HCT116 (cell line): ENCODE measurements around the gene PNPLA6.

ENCODE experiments used
- CEBPB ChIP-seq: IDR thresholded peaks from 2 replicates; pipeline ENCODE4 v1.6.1; 2012; ENCODE audit warnings: low read depth
- CTCF ChIP-seq, 3 experiments: fragments of 200-600 bp in 1 of 3; sonication (generic) in 1 of 3; IDR thresholded peaks in 2 of 3; conservative IDR thresholded peaks in 1 of 3; 2 replicates each; pipeline ENCODE4 v1.5.1; 2012 to 2017; ENCODE audit warnings: low read depth in 2 of 3, low read length in 2 of 3, antibody characterized with exemption in 1 of 3, borderline replicate concordance in 1 of 3, control low read depth in 1 of 3, mild to moderate bottlenecking in 1 of 3, mixed read lengths in 1 of 3, mixed run types in 1 of 3, moderate library complexity in 1 of 3; ENCODE audit not compliant: insufficient read depth in 1 of 3
- EGR1 ChIP-seq: IDR thresholded peaks from 2 replicates; pipeline ENCODE4 v1.6.1; 2012; ENCODE audit warnings: low read depth
- EZH2 ChIP-seq: fragments of 200-600 bp; sonication (generic); IDR thresholded peaks from 2 replicates; pipeline ENCODE4 v1.6.1; 2017; ENCODE audit warnings: antibody characterized with exemption, mixed run types
- MAX ChIP-seq: IDR thresholded peaks from 2 replicates; pipeline ENCODE4 v1.6.1; 2012
- POLR2AphosphoS5 ChIP-seq: IDR thresholded peaks from 2 replicates; pipeline ENCODE4 v1.6.1; 2011; ENCODE audit warnings: mild to moderate bottlenecking, low read depth, low read length, moderate library complexity
- RAD21 ChIP-seq: IDR thresholded peaks from 2 replicates; pipeline ENCODE4 v1.6.1; 2012; ENCODE audit warnings: low read depth, mild to moderate bottlenecking
- SRF ChIP-seq: IDR thresholded peaks from 2 replicates; pipeline ENCODE4 v1.6.1; 2012; ENCODE audit warnings: low read depth
- TF ChIP-seq, protein P1 (sequence below): IDR thresholded peaks from 2 replicates; pipeline ENCODE4 v1.6.1; 2012
- TF ChIP-seq, protein P2 (sequence below): IDR thresholded peaks from 2 replicates; pipeline ENCODE4 v1.6.1; 2011; ENCODE audit warnings: mild to moderate bottlenecking, low read length, moderate library complexity; ENCODE audit not compliant: insufficient replicate concordance; ENCODE audit errors: extremely low read depth

- no peak for TF ChIP-seq CTCF (IDR thresholded peaks at IDR 0.05 in 2 of 3, conservative IDR thresholded peaks at IDR 0.05 in 1 of 3; ENCODE audit: borderline replicate concordance in 1 of 3, insufficient read depth in 1 of 3, low read depth in 2 of 3, low read length in 2 of 3)
- TF ChIP-seq RAD21, result no peak
- no peak for TF ChIP-seq POLR2AphosphoS5
- TF ChIP-seq EZH2, result no peak
- TF ChIP-seq, protein P1, sequence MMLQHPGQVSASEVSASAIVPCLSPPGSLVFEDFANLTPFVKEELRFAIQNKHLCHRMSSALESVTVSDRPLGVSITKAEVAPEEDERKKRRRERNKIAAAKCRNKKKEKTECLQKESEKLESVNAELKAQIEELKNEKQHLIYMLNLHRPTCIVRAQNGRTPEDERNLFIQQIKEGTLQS, result no peak
- TF ChIP-seq CEBPB, result no peak
- TF ChIP-seq, protein P2, sequence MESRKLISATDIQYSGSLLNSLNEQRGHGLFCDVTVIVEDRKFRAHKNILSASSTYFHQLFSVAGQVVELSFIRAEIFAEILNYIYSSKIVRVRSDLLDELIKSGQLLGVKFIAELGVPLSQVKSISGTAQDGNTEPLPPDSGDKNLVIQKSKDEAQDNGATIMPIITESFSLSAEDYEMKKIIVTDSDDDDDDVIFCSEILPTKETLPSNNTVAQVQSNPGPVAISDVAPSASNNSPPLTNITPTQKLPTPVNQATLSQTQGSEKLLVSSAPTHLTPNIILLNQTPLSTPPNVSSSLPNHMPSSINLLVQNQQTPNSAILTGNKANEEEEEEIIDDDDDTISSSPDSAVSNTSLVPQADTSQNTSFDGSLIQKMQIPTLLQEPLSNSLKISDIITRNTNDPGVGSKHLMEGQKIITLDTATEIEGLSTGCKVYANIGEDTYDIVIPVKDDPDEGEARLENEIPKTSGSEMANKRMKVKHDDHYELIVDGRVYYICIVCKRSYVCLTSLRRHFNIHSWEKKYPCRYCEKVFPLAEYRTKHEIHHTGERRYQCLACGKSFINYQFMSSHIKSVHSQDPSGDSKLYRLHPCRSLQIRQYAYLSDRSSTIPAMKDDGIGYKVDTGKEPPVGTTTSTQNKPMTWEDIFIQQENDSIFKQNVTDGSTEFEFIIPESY, result no peak
- no peak for TF ChIP-seq SRF
- no peak for TF ChIP-seq EGR1
- no peak for TF ChIP-seq MAX
These were observed 6.4 kb downstream of the PNPLA6 start for GRCh38 chr19:7541828-7542443.
